Nephron (organoid): Measurements from ENCODE around the gene RDH8.

ENCODE experiments used
- H3K27ac Mint-ChIP-seq, 3 experiments: 2 replicates each; pipeline ENCODE4 v1.8.0; 2020; ENCODE audit warnings: mixed read lengths in 3 of 3, mild to moderate bottlenecking in 2 of 3, moderate library complexity in 1 of 3
- H3K27me3 Mint-ChIP-seq: 2 replicates; pipeline ENCODE4 v1.8.0; 2021; ENCODE audit warnings: low read depth, mild to moderate bottlenecking, moderate library complexity, mixed read lengths
- H3K36me3 Mint-ChIP-seq: 2 replicates; pipeline ENCODE4 v1.8.0; 2020; ENCODE audit warnings: low read depth, mixed read lengths
- H3K4me1 Mint-ChIP-seq: 2 replicates; pipeline ENCODE4 v1.8.0; 2020; ENCODE audit warnings: mixed read lengths
- H3K4me3 Mint-ChIP-seq, 3 experiments: 2 replicates each; pipeline ENCODE4 v1.8.0; 2020; ENCODE audit warnings: mild to moderate bottlenecking in 3 of 3, mixed read lengths in 3 of 3, moderate library complexity in 2 of 3
- H3K9me3 Mint-ChIP-seq: 2 replicates; pipeline ENCODE4 v1.8.0; 2020; ENCODE audit warnings: mixed read lengths
- CTCF ChIP-seq, 3 experiments: fragments of 200-600 bp; sonication (generic); IDR thresholded peaks; one replicate each; pipeline ENCODE4 v1.5.0; 2021; ENCODE audit warnings: antibody characterized with exemption in 3 of 3; ENCODE audit not compliant: unreplicated experiment in 3 of 3

The RDH8 gene

GRCh38 chr19:10027158-10027997 lies 14.1 kb downstream of the RDH8 start:
- Mint-ChIP-seq H3K27ac (peak overlapping the region in 2 of 3 experiments; percentile 16 to 53), H3K4me3 (no peak overlapping the region)
- TF ChIP-seq CTCF (IDR thresholded peaks at IDR 0.05; ENCODE audit: unreplicated experiment in 3 of 3) = peak; percentile 93 to 96 (median 94)

GRCh38 chr19:10033614-10034013 lies 20.3 kb downstream of the RDH8 start:
- H3K27me3 Mint-ChIP-seq = peaks cover 41% of the 10 kb centered on the region
- no peak overlapping the region for H3K4me3 Mint-ChIP-seq
- H3K9me3 Mint-ChIP-seq = no peaks in the 10 kb centered on the region
- TF ChIP-seq CTCF (IDR thresholded peaks at IDR 0.05; ENCODE audit: unreplicated experiment in 3 of 3) = no peak
- H3K36me3 Mint-ChIP-seq = no peaks in the 10 kb centered on the region
- H3K4me1 Mint-ChIP-seq = no peaks in the 10 kb centered on the region
- no peak overlapping the region for H3K27ac Mint-ChIP-seq

More at GRCh38 chr19:10027158-10027997, 14.1 kb downstream of the RDH8 start:
- H3K27me3 Mint-ChIP-seq = peaks cover 19% of the 10 kb centered on the region
- H3K36me3 Mint-ChIP-seq = no peaks in the 10 kb centered on the region
- H3K9me3 Mint-ChIP-seq = no peaks in the 10 kb centered on the region
- peaks cover 6% of the 10 kb centered on the region for H3K4me1 Mint-ChIP-seq

- Mint-ChIP-seq H3K27me3 (peaks cover 55% of the 10 kb centered on the region), H3K27ac (no peak overlapping the region), H3K4me1 (no peaks in the 10 kb centered on the region), H3K9me3 (no peaks in the 10 kb centered on the region), H3K4me3 (no peak overlapping the region), H3K36me3 (no peaks in the 10 kb centered on the region)
- TF ChIP-seq CTCF (IDR thresholded peaks at IDR 0.05; ENCODE audit: unreplicated experiment in 3 of 3) = no peak
Measured at GRCh38 chr19:10036601-10037071, 23.4 kb downstream of the RDH8 start.

GRCh38 chr19:10037367-10037766 lies 24.1 kb downstream of the RDH8 start:
- peaks cover 58% of the 10 kb centered on the region for H3K27me3 Mint-ChIP-seq
- H3K36me3 Mint-ChIP-seq = no peaks in the 10 kb centered on the region
- no peaks in the 10 kb centered on the region for H3K9me3 Mint-ChIP-seq
- no peak overlapping the region for H3K4me3 Mint-ChIP-seq
- no peak for TF ChIP-seq CTCF (IDR thresholded peaks at IDR 0.05; ENCODE audit: unreplicated experiment in 3 of 3)
- H3K27ac Mint-ChIP-seq = peak overlapping the region in 1 of 3 experiments; percentile 72
- no peaks in the 10 kb centered on the region for H3K4me1 Mint-ChIP-seq

- no peak for TF ChIP-seq CTCF (IDR thresholded peaks at IDR 0.05; ENCODE audit: unreplicated experiment in 3 of 3)
- Mint-ChIP-seq H3K4me3 (no peak overlapping the region), H3K4me1 (no peaks in the 10 kb centered on the region), H3K36me3 (no peaks in the 10 kb centered on the region), H3K9me3 (no peaks in the 10 kb centered on the region), H3K27ac (peak overlapping the region in 1 of 3 experiments; percentile 72), H3K27me3 (peaks cover 54% of the 10 kb centered on the region)
Measured at GRCh38 chr19:10037809-10038208, 24.5 kb downstream of the RDH8 start.
